Epithelial cell of proximal tubule (primary cell): ENCODE data around the gene IQSEC1. TPM values are rescaled to one million over a fixed set of nuclear protein-coding genes. Genes with fewer than 3 reads are reported as not detected.
"Not testable (repeated sequence)": the region's sequence is repeated elsewhere in the genome, so short reads cannot be mapped to it uniquely, and the experiment has no call there.

Source experiments
- DNase-seq: peaks from one replicate; pipeline ENCODE4 v3.0.0-alpha.2; 2011; ENCODE audit warnings: low read depth
- H3K4me3 ChIP-seq: 2 replicates; pipeline ENCODE4 v1.5.1; 2011; ENCODE audit warnings: low read depth, mild to moderate bottlenecking, low read length
- total RNA-seq: library from RNA; depleted of rRNA; stranded (reverse); fragments of >200 nt; gene quantifications from 2 replicates; pipeline ENCODE4 v1.2.3, GENCODE V29; 2015
- TF ChIP-seq, protein P1 (sequence below): conservative IDR thresholded peaks from 2 replicates; pipeline ENCODE4 v1.5.1; 2012; ENCODE audit warnings: low read depth, mild to moderate bottlenecking, low read length

Gene IQSEC1
- total RNA-seq, 1 donor from 2014 or later, result 8.8 TPM

DNA sequence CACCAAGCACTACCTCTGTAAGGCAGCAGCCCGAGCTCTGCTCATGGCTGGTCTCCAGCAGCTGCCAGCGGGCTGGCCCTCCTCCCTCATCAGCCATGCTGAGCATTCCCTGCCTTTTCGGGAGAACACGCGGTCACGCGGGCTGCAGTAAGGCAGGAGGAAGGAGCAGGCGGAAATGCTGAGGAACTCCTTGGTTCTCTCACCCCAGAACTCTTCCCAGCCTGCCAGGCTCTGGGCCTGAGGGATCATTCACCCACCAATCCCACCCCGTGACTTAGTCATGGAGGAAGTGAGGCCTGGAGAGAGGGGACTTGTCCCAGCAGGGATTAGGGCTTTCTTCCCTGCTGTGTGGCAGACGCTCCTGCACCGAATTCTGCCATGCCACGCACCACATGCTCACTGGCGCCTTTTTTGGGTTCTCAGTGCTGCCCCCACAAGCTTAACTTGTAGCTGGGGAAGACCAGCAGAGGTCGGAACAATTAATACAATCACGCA, 189.0 kb downstream of the IQSEC1 start:
- no peak for DNase-seq
- H3K4me3 ChIP-seq, result no peak overlapping the region
- TF ChIP-seq, protein P1, sequence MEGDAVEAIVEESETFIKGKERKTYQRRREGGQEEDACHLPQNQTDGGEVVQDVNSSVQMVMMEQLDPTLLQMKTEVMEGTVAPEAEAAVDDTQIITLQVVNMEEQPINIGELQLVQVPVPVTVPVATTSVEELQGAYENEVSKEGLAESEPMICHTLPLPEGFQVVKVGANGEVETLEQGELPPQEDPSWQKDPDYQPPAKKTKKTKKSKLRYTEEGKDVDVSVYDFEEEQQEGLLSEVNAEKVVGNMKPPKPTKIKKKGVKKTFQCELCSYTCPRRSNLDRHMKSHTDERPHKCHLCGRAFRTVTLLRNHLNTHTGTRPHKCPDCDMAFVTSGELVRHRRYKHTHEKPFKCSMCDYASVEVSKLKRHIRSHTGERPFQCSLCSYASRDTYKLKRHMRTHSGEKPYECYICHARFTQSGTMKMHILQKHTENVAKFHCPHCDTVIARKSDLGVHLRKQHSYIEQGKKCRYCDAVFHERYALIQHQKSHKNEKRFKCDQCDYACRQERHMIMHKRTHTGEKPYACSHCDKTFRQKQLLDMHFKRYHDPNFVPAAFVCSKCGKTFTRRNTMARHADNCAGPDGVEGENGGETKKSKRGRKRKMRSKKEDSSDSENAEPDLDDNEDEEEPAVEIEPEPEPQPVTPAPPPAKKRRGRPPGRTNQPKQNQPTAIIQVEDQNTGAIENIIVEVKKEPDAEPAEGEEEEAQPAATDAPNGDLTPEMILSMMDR, result no peak

GRCh38 chr3:12882336-12883310, 190.6 kb downstream of the IQSEC1 start:
- no peak overlapping the region for H3K4me3 ChIP-seq
- no peak for DNase-seq
- TF ChIP-seq, protein P1, result no peak

- not testable (repeated sequence) for DNase-seq, H3K4me3 ChIP-seq
Observed at GRCh38 chr3:12881858-12882257, 191.4 kb downstream of the IQSEC1 start.

GRCh38 chr3:12879191-12879815, 193.9 kb downstream of the IQSEC1 start:
- H3K4me3 ChIP-seq, result no peak overlapping the region
- DNase-seq, result no peak
- TF ChIP-seq, protein P1, result no peak

- not testable (repeated sequence) for H3K4me3 ChIP-seq, DNase-seq
Observed at GRCh38 chr3:12878758-12879157, 194.5 kb downstream of the IQSEC1 start.

DNA sequence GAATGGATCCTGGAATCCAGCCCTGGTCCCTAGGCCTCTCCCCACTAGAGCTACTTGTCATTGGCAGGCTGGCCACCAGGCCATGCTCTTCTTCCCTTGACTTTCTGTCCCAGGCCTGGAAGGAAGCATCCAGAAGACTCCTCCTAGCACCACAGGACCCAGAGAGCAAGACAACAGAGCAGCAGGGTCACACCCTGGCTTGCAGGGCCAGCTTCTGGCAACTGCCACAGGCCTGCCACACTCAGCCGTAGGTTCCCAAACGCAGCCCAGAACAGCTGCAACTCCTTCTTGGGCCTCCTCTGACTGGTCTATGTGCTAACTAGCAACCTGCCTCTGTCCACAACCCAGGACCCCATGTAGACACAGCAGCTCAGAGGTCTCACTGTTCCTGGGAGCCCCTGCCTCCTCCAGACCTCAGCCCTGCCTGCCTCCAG, 195.1 kb downstream of the IQSEC1 start:
- TF ChIP-seq, protein P1, result no peak
- H3K4me3 ChIP-seq, result no peak overlapping the region
- DNase-seq, result no peak

- H3K4me3 ChIP-seq, result no peak overlapping the region
- TF ChIP-seq, protein P1, result no peak
- no peak for DNase-seq
Observed at GRCh38 chr3:12877040-12877439, 196.2 kb downstream of the IQSEC1 start.
